ENCODE measurements around the gene TBC1D22B.
"Not testable (repeated sequence)": the region's sequence is repeated elsewhere in the genome, so short reads cannot be mapped to it uniquely, and the experiment has no call there.

TBC1D22B gene

DNA sequence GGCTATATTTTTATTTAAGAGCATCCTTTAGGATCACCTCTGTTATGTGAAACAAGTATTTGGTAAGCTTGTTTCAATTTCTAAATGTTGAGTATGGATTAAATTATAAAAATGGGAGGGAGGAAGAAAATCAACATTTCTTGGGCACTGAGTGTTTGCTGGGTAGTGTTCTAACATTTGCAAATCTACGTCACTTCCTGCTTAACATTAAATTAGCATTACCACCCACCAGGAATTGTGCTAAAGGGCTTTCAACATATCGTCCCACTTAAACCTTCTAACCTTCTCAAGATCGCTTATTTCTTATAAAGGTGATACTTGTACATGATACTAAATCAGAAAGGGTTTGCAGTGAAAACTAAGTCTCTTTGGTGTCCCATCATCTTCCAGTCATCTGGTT is 8.3 kb downstream of the TBC1D22B start:
- no peak for DNase-seq (ENCODE audit: low read depth)

DNA sequence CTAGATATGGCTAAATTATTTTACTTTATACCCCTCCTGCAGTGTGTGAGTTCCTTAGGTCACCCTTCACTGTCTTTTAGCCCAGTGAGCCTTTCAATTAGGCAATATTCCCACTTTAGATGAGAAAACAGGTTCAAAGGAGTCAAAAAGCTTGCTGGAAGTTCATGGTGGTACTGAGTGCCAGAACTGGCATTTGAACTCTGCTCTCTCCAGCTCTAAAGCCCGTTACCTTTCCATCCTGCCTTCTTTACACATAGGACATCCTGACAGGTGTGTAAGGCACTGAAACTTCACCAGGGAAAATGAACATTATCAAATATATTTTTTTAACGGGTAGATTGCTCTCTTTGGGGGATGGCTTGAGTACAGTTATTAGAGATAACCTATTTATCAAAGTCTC is 11.5 kb downstream of the TBC1D22B start:
- no peak for DNase-seq (ENCODE audit: low read depth)

DNA sequence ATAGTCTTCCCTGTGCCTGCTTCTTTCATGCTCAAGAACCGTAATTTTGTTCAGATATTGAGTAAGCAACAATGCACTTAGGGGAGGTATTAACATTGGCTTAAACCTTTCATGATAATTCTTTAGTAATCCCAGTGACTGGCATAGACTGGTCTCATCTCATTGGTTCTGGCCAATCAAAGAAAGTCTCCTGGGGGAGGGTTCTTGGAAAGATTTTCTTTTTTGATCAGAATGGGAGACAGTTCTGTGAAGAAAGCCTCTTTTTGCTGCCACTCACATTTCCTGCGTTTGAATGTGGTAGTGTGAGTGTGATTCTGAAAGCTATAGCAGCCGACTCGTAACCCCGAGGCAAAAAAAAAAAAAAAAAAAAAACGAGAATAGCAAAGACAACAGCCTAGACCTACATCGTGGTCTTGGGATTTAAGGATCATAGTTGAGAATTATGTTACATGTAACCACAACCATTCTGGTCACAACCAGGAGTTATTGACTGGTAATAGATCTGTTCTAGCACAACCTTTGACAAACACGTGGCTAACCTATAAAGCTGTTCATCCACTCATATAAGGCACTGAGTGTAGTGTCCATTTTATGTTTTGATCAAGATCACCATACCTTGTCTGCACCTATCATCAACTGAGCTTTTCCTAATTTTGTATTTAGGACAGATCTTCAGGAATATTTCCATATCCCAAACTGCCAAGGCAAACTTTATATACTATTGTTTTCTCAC is 15.4 kb downstream of the TBC1D22B start:
- no peak for DNase-seq (ENCODE audit: low read depth)

DNA sequence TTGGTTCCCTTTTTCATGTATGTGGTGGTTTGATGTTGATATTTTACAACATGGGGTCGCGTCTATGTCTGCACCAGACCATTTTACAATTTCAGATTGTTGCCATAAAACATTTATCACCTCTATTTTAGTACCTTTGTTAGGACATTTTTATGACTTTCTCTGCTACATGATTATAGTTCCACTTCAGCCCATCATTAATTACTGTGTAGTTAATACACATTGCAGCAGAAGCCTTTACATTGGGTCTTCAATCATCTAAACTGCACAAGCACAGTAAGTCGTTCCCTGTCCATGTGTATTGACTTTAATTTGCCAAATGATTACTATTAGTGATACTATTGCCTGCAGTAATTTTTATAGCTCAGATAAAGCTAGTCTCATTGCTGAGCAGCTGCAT is 16.1 kb downstream of the TBC1D22B start:
- DNase-seq (ENCODE audit: low read depth) = no peak

DNA sequence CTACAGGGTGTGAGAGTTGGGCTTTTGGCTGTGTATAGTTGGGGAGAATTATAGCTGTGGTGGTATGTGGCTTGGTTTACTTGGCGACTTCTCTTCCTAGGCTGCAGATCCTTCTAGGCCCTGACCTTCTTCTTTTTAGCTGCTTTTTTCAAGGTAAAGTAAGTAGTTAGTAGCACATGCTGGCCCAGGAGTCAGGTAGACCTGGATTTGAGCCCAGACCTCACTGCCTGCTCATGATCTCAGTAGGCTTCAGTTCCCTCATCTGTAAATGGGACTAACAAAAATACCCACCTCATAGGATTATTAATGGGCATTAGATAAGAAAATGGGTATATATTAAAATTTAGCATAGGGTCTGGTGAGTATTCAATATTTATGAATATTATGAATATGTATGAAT is 17.8 kb downstream of the TBC1D22B start:
- DNase-seq (ENCODE audit: low read depth) = no peak

DNA sequence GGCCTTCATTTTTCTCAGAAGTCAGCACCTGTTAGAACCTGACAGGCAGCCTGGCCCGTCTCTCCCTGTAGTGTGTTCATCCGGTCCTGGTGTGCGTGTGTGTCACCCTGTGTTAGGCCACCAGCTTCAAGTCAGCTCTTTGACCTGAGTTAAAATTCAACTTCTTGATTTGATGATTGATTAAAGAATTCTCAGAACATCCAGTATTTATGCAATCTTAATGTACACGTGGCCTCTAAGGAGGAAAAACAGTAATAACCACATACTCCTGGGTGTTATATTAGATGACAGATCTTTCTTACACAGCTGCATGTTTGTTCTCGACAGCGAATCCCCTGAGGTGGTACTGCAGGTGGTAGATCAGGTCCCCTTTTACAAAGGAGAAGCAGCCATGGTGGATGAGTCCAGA is 19.4 kb downstream of the TBC1D22B start:
- DNase-seq (ENCODE audit: low read depth) = no peak

DNA sequence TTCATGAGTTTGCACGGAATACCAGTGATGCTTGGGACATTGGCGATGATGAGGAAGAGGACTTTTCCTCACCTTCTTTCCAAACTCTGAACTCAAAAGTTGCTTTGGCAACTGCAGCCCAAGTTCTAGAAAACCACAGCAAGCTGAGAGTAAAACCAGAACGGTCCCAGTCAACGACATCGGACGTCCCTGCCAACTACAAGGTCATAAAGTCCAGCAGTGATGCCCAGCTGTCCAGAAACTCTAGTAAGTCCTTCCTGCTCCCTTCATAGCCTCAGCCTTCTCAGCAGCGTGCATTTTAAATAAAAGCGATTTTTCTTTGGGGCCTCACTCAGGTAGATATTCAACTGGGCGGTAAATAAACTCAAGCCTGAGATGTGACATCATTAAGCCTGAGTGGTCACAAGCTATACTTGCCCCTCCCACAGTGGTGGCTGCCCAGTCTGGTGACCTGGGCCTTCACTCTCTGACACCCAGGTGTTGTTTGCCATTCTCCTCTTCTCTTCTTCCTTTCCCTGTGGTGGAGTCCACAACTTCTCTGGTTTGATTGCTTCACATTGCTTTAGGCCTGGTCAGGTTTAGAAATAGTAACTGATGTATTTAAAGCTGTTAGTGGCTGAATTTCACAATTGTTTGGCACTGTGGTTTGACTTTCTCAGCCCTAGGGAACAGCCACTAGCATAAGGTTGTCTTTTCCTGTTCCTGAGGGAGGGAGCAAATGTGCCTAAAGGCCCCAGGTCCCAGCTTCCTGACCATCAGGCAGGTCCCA is 22.0 kb downstream of the TBC1D22B start:
- no peak for DNase-seq (ENCODE audit: low read depth)

DNA sequence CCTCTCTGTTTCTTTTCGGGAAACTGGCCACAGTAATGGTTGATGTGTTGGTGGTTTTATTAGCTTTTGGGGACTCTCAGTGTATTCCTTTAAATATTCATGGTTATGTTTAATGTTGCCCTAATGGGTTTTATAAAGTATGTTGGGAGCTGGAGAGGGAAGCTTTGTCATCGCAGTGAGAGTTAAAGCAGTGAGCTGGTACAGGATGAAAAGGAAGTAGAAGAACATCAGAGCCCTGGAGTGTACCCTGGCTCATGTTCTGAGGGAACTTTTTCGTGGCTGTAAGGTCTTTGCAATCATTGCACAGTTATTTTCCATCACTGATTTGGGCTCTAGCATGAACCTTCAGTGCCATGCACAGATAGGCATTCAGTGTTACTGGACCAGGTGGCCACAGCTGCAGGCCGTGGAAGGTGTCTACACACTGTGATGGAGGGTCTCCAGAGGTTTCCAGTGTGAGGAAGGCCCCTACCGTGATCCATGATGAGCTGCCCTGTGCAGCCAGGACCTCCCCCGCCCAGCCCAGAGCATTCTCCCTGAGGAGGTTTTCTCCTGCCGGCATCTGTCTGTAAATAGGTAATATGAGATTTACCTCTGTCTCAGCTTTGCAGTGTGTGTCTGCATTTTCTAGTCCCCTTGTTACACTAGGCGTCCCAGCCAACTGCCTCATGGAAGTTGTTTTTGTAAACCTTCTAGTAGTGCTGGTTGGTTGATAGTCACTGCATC is 22.8 kb downstream of the TBC1D22B start:
- DNase-seq (ENCODE audit: low read depth) = no peak

DNA sequence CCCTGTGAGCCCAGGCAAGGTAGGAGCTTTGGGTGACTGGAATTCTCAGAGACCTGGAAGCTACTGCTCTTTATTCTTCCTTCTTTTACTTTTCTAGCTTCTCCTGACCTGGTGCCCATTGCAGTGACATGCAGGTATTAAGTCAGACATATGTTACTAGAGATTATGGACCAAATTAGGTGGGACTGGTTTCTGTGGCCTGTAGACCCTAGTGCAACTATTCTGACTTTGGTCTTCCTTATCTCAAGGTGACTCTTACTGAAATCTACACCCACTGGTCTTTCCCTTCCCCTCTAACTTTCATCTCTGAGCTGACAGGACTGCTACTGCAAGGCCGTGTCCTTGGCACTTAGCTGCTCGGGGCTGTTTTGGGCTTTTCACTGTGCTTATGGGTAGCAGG is 24.8 kb downstream of the TBC1D22B start:
- DNase-seq (ENCODE audit: low read depth) = no peak

DNA sequence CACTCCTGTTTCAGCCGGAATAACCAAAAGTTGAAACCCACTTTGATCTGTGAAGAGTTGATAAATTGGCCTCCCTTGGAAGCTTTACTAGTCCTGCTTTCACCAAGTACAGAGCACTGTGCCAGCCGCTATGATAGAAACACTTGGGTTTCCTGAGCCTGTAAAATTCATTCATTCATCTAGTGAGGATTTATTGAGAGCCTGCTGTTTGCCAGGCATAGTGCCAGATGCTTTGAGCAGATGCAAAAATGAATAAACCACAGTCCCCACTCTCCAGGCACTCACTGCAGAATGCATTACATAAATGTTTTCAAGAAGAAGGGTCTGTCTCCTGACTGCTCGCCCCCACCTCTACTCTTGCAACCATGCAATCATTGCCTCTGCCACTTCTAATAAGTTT is 25.7 kb downstream of the TBC1D22B start:
- no peak for DNase-seq (ENCODE audit: low read depth)

DNA sequence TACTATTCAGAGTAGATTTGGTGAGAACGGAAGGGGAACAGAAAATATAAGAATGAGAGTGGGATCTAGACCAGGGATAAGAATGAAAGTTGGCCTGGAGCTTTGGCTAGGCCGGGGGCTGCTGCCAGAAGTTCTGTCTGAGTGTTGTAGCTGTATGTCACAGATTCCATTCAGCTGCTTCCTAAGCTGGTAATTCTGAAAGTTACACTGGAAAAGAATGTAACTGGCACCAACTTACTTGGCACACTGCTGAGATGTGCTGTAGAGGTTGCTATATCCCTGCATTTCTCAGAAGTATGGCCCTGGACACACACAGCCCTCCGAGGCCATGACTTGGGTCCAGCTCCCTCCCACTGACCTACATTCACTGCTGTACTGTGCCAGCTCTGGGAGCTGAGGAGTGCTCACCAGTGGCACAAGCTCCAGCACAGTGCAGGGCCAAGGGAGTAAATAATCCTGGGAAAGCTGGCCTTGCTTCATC is 26.1 kb downstream of the TBC1D22B start:
- no peak for DNase-seq (ENCODE audit: low read depth)

DNA sequence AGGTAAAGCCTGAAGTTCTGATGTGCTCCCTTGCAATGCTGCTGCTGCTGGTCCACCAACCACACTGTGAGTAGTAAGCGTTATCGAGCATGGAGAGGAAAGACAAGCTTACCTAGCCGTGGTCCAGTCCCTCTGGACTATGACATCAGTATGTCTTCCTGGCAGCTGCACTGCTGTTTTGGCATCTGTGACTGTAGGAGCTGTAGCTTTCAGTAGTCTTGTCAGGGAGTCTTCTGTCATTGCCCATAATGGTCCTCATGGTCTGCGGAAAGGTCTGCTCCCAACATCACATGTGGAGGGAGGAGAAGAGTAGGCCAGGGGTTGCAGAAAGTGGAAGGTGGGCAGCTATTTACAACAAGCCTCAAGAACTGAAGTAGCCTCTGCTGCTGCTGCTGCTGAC is 27.2 kb downstream of the TBC1D22B start:
- DNase-seq (ENCODE audit: low read depth) = no peak

DNA sequence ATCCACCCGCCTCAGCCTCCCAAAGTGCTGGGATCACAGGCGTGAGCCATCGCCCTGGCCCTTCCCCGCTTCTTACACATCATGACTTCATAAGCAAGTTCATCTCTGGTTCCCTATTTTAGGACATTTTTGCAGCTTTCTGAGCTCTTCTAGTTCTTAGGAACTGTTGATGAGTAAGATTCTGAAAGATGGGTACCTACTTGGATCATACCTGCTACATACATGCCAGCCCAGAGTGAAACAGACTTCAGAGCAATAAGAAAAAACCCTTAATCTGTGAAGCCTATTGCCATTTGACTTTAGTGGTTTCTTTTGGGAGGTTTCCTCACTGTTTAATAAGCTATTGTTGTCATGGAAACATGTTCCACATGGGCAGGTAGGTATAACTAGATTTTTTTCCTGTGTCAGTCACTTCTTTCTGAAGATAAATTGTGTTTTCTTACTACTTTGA is 28.3 kb downstream of the TBC1D22B start:
- DNase-seq (ENCODE audit: low read depth) = no peak

DNA sequence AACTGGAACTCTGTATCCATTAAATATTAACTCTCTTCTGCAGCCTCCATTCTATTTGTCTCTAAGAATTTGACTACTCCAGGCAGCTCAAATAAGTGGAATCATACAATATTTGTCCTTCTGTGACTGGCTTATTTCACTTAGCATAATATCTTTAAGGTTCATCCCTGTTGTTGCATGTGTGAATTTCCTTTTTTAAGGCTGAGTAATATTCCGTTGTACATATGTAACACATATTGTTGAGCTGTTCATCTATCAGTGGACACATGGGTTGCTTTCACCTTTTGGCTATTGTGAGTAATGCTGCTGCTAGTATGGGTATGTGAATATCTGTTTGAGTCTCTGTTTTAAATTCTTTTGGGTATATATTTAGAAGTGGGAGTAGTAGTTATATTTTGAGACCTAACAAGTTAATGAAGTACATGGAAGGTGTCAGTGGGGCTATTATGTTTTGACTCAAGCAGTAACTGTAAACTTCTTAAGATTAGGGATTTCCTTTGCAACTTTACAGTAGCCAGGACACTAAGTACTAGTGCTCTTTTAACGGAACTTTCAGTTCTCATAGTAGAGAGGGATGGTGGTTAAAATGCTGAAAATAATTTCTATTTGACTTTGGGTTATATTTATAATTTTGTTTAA is 30.1 kb downstream of the TBC1D22B start:
- DNase-seq (ENCODE audit: low read depth) = no peak

DNA sequence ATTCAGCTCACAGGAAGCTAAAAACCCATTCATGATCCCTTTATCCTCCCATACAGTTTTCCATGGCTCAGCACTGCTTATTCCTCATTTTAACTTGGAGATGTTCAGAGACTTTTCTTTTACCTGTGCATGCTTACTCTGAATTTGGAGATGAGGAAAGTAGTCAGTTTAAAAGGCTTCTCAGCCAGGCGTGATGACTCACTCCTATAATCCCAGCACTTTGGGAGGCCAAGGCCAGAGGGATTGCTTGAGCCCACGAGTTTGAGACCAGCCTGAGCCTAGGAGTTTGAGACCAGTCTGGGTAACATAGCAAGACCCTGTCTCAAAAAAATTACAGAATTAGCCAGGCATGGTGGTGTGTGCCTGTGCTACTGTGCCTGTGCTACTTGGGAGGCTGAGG is 30.7 kb downstream of the TBC1D22B start:
- DNase-seq (ENCODE audit: low read depth) = no peak

DNA sequence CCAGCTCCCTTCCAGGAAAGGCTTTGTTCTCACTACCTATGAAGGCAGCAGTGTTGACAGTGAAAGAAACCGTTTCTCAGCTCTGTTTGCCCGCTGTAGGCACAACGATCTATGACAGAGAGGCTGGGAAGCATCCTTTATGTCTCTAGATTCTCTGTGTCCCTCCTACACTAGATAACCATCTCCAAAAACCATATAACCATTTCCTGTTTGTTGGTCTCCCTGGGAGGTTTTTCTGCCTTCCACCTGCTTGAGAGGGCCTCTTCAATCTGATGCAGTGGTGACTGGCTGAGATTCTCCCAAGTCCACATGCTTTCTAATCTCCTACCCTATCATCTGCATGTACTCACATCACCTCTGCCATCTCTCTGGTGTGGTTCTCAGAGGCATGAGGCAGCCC is 32.4 kb downstream of the TBC1D22B start:
- no peak for DNase-seq (ENCODE audit: low read depth)

DNA sequence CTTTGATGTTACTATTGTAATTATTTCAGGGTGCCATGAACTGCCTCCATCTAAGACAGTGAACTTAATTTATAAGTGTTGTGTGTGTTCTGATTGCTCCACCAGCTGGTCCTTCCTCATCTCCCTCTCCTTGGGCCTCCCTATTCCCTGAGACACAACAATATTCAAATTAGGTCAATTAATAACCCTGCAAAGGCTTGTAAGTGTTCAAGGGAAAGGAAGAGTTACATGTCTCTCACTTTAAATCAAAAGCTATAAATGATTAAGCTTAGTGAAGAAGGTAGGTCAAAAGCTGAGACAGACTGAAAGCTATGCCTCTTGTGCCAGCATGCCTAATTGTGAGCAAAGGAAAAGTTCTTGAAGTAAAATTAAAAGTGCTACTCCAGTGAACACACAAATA is 35.9 kb downstream of the TBC1D22B start:
- DNase-seq (ENCODE audit: low read depth) = no peak

DNA sequence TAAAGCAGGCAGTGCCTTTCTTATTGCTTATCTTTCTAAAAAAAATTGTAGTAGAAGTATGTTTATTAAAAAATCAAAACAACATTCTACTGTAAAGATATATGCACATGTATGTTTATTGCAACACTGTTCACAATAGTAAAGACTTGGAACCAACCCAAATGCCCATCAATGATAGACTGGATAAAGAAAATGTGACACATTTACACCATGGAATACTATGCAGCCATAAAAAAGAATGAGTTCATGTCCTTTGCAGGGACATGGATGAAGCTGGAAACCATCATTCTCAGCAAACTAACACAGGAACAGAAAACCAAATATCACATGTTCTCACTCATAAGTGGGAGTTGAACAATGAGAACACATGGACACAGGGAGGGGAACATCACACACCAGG is 40.1 kb downstream of the TBC1D22B start:
- DNase-seq (ENCODE audit: low read depth) = not testable (repeated sequence)

DNA sequence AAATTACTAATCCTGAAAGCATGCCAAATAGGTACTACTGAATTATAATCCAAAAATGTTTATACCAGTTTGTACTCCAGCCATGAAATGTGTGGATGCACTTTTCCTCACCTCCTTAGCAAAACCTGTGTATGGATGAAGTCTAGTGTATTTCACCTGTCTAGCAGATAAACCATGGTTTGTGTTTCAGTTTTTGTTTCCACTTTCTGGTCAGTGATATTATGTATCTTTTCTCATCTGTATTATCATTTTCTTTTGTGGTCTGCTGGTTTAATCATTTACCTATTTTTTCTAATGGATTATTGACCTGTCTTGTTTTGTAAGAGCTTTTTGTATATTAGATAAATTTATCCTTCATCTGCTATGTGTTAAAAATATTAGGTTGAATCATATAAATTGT is 41.4 kb downstream of the TBC1D22B start:
- no peak for DNase-seq (ENCODE audit: low read depth)

DNA sequence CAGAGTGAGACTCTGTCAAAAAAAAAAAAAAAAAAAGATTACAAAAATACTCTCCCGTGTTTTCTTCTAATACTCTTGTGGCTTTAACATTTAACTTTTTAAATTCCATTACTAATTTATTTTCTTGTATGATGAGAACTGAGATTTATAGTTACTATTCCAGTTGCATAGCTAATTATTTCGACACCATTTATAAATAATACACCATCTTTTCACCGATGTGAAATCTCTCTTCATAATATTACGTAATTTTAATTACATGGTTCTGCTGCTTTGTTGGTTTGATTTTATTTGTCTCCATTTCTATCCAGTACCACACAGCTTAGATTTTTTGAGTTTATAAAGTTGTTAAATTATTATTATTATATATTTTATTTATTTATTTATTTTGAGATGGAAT is 42.4 kb downstream of the TBC1D22B start:
- no peak for DNase-seq (ENCODE audit: low read depth)

DNA sequence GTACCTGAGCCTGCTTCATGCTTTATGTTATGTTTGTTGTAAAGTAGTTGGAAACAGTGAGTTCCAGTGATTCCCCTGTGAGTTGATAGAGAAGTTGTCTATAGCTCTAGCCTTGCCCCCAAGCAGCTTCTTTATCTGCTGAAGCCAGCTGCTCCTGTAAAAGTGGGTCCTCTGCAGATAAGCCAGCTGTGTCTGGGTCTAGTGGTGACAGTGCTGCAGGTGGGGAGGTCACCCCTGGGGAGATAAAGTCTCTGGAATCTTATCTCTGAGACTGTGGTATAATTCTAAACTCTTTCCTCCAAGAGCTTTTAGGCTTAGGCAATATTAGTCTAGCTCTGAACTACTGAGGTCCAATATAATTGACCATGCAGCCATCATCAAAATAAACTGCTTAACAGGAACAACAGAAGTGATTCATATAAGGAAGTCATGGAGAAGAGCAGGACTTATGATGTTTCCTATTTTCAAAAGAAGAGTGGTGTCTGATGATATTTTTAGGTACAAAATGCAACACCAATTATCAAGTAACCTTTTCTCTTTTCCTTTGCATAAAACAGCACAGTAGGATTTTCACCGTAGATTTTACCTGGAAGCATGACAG is 44.6 kb downstream of the TBC1D22B start:
- no peak for DNase-seq (ENCODE audit: low read depth)

DNA sequence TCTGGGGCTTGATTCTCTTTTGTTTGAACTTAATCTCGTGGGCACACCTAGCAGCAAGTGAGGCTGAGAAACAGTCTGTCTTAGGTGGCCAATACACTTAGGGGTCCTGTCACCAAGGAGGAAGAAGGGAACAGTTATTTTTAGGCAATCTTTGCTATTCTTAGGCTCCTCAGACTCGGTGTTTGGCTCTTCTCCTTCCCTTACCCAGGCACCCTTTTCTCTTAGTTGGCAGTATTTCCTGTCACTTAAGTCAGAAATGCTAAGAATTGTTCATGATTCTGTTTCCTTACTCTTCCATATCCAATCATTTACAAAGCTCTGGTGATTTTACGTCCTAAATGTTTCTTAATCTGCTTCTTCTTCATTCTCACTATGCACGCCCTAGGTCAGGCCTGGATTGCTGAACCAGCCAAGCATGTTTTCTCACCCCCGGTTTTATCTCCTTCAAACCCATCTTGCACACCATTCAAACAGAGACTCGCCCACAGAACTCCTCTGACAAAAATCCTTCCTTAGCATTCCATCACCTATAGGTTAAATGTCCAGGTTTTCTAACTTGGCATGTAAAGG is 45.6 kb downstream of the TBC1D22B start:
- DNase-seq (ENCODE audit: low read depth) = no peak

Measured in activated T-cell treated with anti-CD3 and anti-CD28 coated beads for 24 hours (primary cell).